B cell (primary cell): ENCODE results near the gene KLK13. TPM values are rescaled to one million over a fixed set of nuclear protein-coding genes. Genes with fewer than 3 reads are reported as not detected.

Source experiments
- ATAC-seq: fragments of 200-7000 bp; cut with Tn5 transposase; one replicate; pipeline ENCODE4 v1.10.0; 2021; ENCODE audit warnings: low read depth, mild to moderate bottlenecking, moderate number of reproducible peaks, moderate library complexity
- CTCF ChIA-PET: fragments of 350-600 bp; sonication (Branson Sonifier 250); formaldehyde crosslinking; loops from one replicate; lab custom pipeline; 2021; ENCODE audit warnings: antibody characterized with exemption, inconsistent platforms; lab: Charles Lee
- POLR2A ChIA-PET: fragments of 350-600 bp; sonication (Branson Sonifier 250); formaldehyde crosslinking; loops from one replicate; lab custom pipeline; 2021; ENCODE audit warnings: antibody characterized with exemption; lab: Charles Lee
- DNase-seq: peaks from one replicate; pipeline ENCODE4 v3.0.0; 2013
- H2AFZ ChIP-seq: 2 replicates; pipeline ENCODE4 v1.6.1; 2012; ENCODE audit warnings: mild to moderate bottlenecking, low read depth, low read length; ENCODE audit not compliant: insufficient read depth, poor library complexity, severe bottlenecking
- H3K27ac ChIP-seq, 2 donors: 1 replicate in 1 of 2; 2 replicates in 1 of 2; pipeline ENCODE4 v1.5.1; 2012 to 2013; ENCODE audit warnings: low read length in 2 of 2, mild to moderate bottlenecking in 2 of 2, moderate library complexity in 1 of 2
- H3K27me3 ChIP-seq, 4 experiments: fragments of 200-600 bp in 1 of 4; sonication (generic) in 1 of 4; replicated peaks in 1 of 4; 1 replicate in 2 of 4; 2 replicates in 2 of 4; pipeline versions ENCODE4 v1.6.1 to v1.7.0; 2013 to 2016; ENCODE audit warnings: low read length in 3 of 4, mild to moderate bottlenecking in 2 of 4, mixed read lengths in 1 of 4, moderate library complexity in 1 of 4; ENCODE audit not compliant: insufficient read depth in 4 of 4, control insufficient read depth in 3 of 4; ENCODE audit errors: control extremely low read depth in 1 of 4
- H3K36me3 ChIP-seq, 2 experiments: replicated peaks in 1 of 2; 1 replicate in 1 of 2; 2 replicates in 1 of 2; pipeline versions ENCODE4 v1.6.1 to v1.7.1; 2013; ENCODE audit warnings: low read length in 1 of 2; ENCODE audit not compliant: insufficient read depth in 2 of 2, control insufficient read depth in 1 of 2; ENCODE audit errors: control extremely low read depth in 1 of 2, extremely low read depth in 1 of 2
- H3K4me1 ChIP-seq, 2 donors: fragments of 200-600 bp in 1 of 2; sonication (generic) in 1 of 2; 1 replicate in 1 of 2; 2 replicates in 1 of 2; pipeline versions ENCODE4 v1.5.1 to v1.6.1; 2013 to 2017; ENCODE audit warnings: low read length in 2 of 2; ENCODE audit not compliant: control insufficient read depth in 2 of 2, insufficient read depth in 2 of 2
- H3K4me2 ChIP-seq: replicated peaks from 2 replicates; pipeline ENCODE3; 2012; ENCODE audit warnings: mild to moderate bottlenecking, low read depth, low read length; ENCODE audit not compliant: poor library complexity, severe bottlenecking
- H3K4me3 ChIP-seq, 5 experiments: fragments of 200-600 bp in 1 of 5; sonication (generic) in 1 of 5; 1 replicate in 3 of 5; 2 replicates in 2 of 5; pipeline versions ENCODE4 v1.5.1 to v1.7.0; 2011 to 2016; ENCODE audit warnings: low read length in 4 of 5, mild to moderate bottlenecking in 4 of 5, low read depth in 2 of 5, control low read depth in 1 of 5, moderate library complexity in 1 of 5; ENCODE audit not compliant: insufficient read depth in 1 of 5; ENCODE audit errors: control extremely low read depth in 1 of 5, extremely low read depth in 1 of 5
- H3K79me2 ChIP-seq: fragments of 200-600 bp; sonication (generic); one replicate; pipeline ENCODE4 v1.6.0; 2016; ENCODE audit warnings: low read length; ENCODE audit not compliant: control insufficient read depth, insufficient read depth
- H3K9ac ChIP-seq: fragments of 200-600 bp; sonication (generic); 2 replicates; pipeline ENCODE4 v1.6.1; 2017; ENCODE audit warnings: mild to moderate bottlenecking, low read length, moderate library complexity
- H3K9me3 ChIP-seq, 3 donors: one replicate each; pipeline versions ENCODE4 v1.6.1 to v1.7.1; 2013; ENCODE audit warnings: low read length in 2 of 3; ENCODE audit not compliant: control insufficient read depth in 2 of 3, insufficient read depth in 1 of 3; ENCODE audit errors: control extremely low read depth in 1 of 3
- H4K20me1 ChIP-seq: 2 replicates; pipeline ENCODE4 v1.6.0; 2012; ENCODE audit warnings: mild to moderate bottlenecking, low read length; ENCODE audit not compliant: insufficient read depth, control insufficient read depth, poor library complexity, severe bottlenecking
- H3K27ac Mint-ChIP-seq: one replicate; pipeline ENCODE4 v1.8.0; 2021; ENCODE audit warnings: mixed read lengths
- H3K27me3 Mint-ChIP-seq: one replicate; pipeline ENCODE4 v1.8.0; 2021; ENCODE audit warnings: mixed read lengths
- H3K4me1 Mint-ChIP-seq: one replicate; pipeline ENCODE4 v1.8.0; 2021; ENCODE audit warnings: mixed read lengths
- H3K4me3 Mint-ChIP-seq: one replicate; pipeline ENCODE4 v1.8.0; 2021; ENCODE audit warnings: mixed read lengths
- H3K9me3 Mint-ChIP-seq: one replicate; pipeline ENCODE4 v1.8.0; 2022; ENCODE audit warnings: mixed read lengths; ENCODE audit not compliant: insufficient read depth
- CTCF ChIP-seq: fragments of 200-600 bp; IDR thresholded peaks from one replicate; pipeline ENCODE4 v1.8.0; 2022; ENCODE audit warnings: antibody characterized with exemption, mild to moderate bottlenecking
- EZH2 ChIP-seq: IDR thresholded peaks from 2 replicates; pipeline ENCODE4 v1.6.1; 2012; ENCODE audit warnings: borderline replicate concordance, low read depth, mild to moderate bottlenecking, moderate library complexity, low read length; ENCODE audit not compliant: insufficient read depth, poor library complexity, severe bottlenecking
- WGBS: methylation state at CpG from one replicate; pipeline ENCODE4 v1.1.5; 2013; ENCODE audit warnings: missing lambda C conversion rate; ENCODE audit not compliant: insufficient coverage; 5-methylcytosine and 5-hydroxymethylcytosine counted together
- intact Hi-C: fragments of 100-400 bp; cut with micrococcal nuclease; formaldehyde crosslinking; loops from one replicate; pipeline ENCODE4 v1.10.0; 2022
- polyA plus RNA-seq: library from polyadenylated mRNA; depleted of rRNA; stranded (reverse); fragments of >200 nt; gene quantifications from 2 replicates; pipeline ENCODE4 v1.2.3, GENCODE V29; 2012
- total RNA-seq, 2 donors: library from RNA; stranded (reverse); fragments of 120-200 nt in 1 of 2; gene quantifications; 1 replicate in 1 of 2; 2 replicates in 1 of 2; pipeline versions ENCODE4 v1.2.3 to v1.2.4, GENCODE V29; 2013 to 2022

Gene KLK13
- total and polyA plus RNA-seq, 2 donors (not counting 1 experiment from before 2014, with no cell fraction given): not detected

GRCh38 chr19:51071095-51071405 lies 6.2 kb upstream of the KLK13 start:
- H3K4me1 Mint-ChIP-seq: no peaks in the 10 kb centered on the region
- H3K36me3 ChIP-seq: no peaks in the 10 kb centered on the region
- no peaks in the 10 kb centered on the region for H4K20me1 ChIP-seq
- 88% methylated on average over 1 of the region's 4 CpGs for WGBS
- CTCF ChIA-PET: no interaction called here
- H3K79me2 ChIP-seq: no peaks in the 10 kb centered on the region
- intact Hi-C loops: no loop called here
- ATAC-seq (no peak), DNase-seq (no peak)
- peaks cover 0 to 8% (median 4%) of the 10 kb centered on the region in 4 experiments for H3K27me3 ChIP-seq
- no peak overlapping the region for H3K9ac ChIP-seq
- no peak overlapping the region for H3K27ac ChIP-seq
- no peak overlapping the region for H2AFZ ChIP-seq
- no peak overlapping the region for H3K4me3 Mint-ChIP-seq
- no peak overlapping the region for H3K4me2 ChIP-seq
- H3K27ac Mint-ChIP-seq: no peak overlapping the region
- H3K9me3 ChIP-seq: peaks cover 0 to 6% (median 0%) of the 10 kb centered on the region in 3 donors
- H3K9me3 Mint-ChIP-seq: peaks cover 5% of the 10 kb centered on the region
- TF ChIP-seq EZH2 (no peak), CTCF (no peak)
- POLR2A ChIA-PET: no interaction called here
- H3K27me3 Mint-ChIP-seq: peaks cover 32% of the 10 kb centered on the region
- H3K4me3 ChIP-seq: no peak overlapping the region
- H3K4me1 ChIP-seq: no peaks in the 10 kb centered on the region

- H3K79me2 ChIP-seq: no peaks in the 10 kb centered on the region
- DNase-seq (no peak), ATAC-seq (no peak)
- no peak for TF ChIP-seq EZH2
- TF ChIP-seq CTCF: no peak
- Mint-ChIP-seq H3K4me3 (no peak overlapping the region), H3K27me3 (peaks cover 35% of the 10 kb centered on the region), H3K4me1 (no peaks in the 10 kb centered on the region), H3K9me3 (peaks cover 5% of the 10 kb centered on the region), H3K27ac (no peak overlapping the region)
- H3K36me3 ChIP-seq: no peaks in the 10 kb centered on the region
- ChIA-PET POLR2A (no interaction called here), CTCF (no interaction called here)
- H3K9ac ChIP-seq: no peak overlapping the region
- H3K9me3 ChIP-seq: peaks cover 0 to 6% (median 0%) of the 10 kb centered on the region in 3 donors
- no CpG with 5 or more reads among the region's 5 CpGs for WGBS
- H3K4me2 ChIP-seq: no peak overlapping the region
- H3K27me3 ChIP-seq: peaks cover 0 to 12% (median 7%) of the 10 kb centered on the region in 4 experiments
- H2AFZ ChIP-seq: no peak overlapping the region
- H3K4me3 ChIP-seq: no peak overlapping the region
- H3K27ac ChIP-seq: no peak overlapping the region
- no peaks in the 10 kb centered on the region for H4K20me1 ChIP-seq
- intact Hi-C loops: no loop called here
- H3K4me1 ChIP-seq: no peaks in the 10 kb centered on the region
Observed at GRCh38 chr19:51070334-51071094, 5.6 kb upstream of the KLK13 start.
